Caco-2 (cell line): Measurements from ENCODE around the gene CDK10. TPM values are rescaled to one million over a fixed set of nuclear protein-coding genes. Genes with fewer than 3 reads are reported as not detected.

ENCODE experiments used
- BruUV-seq: library from RNA; stranded (reverse); fragments of 400-500 nt; replicated peaks from 2 replicates; lab custom pipeline; 2021; lab: Mats Ljungman, UMichigan
- CTCF ChIA-PET: fragments of 300-600 bp; sonication (Branson Sonifier 250); formaldehyde crosslinking; loops from one replicate; lab custom pipeline; 2022; ENCODE audit warnings: antibody characterized with exemption; lab: Charles Lee
- POLR2A ChIA-PET: fragments of 300-600 bp; sonication (Branson Sonifier 250); formaldehyde crosslinking; loops from one replicate; lab custom pipeline; 2022; ENCODE audit warnings: antibody characterized with exemption; lab: Charles Lee
- DNase-seq, 2 experiments: peaks; one replicate each; pipeline versions ENCODE4 v3.0.0 to v3.0.0-alpha.2; 2020 to 2022
- H3K27me3 ChIP-seq: replicated peaks from 2 replicates; pipeline ENCODE4 v1.6.0; 2011; ENCODE audit warnings: low read length; ENCODE audit not compliant: control insufficient read depth, insufficient read depth
- H3K36me3 ChIP-seq: 2 replicates; pipeline ENCODE4 v1.5.1; 2011; ENCODE audit warnings: low read length; ENCODE audit not compliant: control insufficient read depth, insufficient read depth
- H3K4me1 ChIP-seq: fragments of 250-450 bp; sonication (Bioruptor Pico); 2 replicates; pipeline ENCODE4 v1.5.1; 2020; ENCODE audit warnings: mild to moderate bottlenecking
- H3K4me3 ChIP-seq: 2 replicates; pipeline ENCODE4 v1.5.1; 2011; ENCODE audit warnings: low read depth, mild to moderate bottlenecking, control low read depth, low read length
- H3K9me3 ChIP-seq: fragments of 250-450 bp; sonication (Bioruptor Pico); 2 replicates; pipeline ENCODE4 v1.5.1; 2020; ENCODE audit warnings: mild to moderate bottlenecking, moderate library complexity
- H3K27ac Mint-ChIP-seq: one replicate; pipeline ENCODE4 v1.8.0; 2022; ENCODE audit warnings: mixed read lengths; ENCODE audit not compliant: unreplicated experiment
- H3K27me3 Mint-ChIP-seq: one replicate; pipeline ENCODE4 v1.8.0; 2022; ENCODE audit warnings: mixed read lengths; ENCODE audit not compliant: insufficient read depth, unreplicated experiment
- H3K36me3 Mint-ChIP-seq: one replicate; pipeline ENCODE4 v1.8.0; 2022; ENCODE audit warnings: mild to moderate bottlenecking, mixed read lengths; ENCODE audit not compliant: insufficient read depth, unreplicated experiment
- H3K4me1 Mint-ChIP-seq: one replicate; pipeline ENCODE4 v1.8.0; 2022; ENCODE audit warnings: low read depth, mixed read lengths; ENCODE audit not compliant: unreplicated experiment
- H3K4me3 Mint-ChIP-seq: one replicate; pipeline ENCODE4 v1.8.0; 2022; ENCODE audit warnings: mild to moderate bottlenecking, moderate library complexity, mixed read lengths; ENCODE audit not compliant: unreplicated experiment
- H3K9me3 Mint-ChIP-seq: one replicate; pipeline ENCODE4 v1.8.0; 2022; ENCODE audit warnings: mixed read lengths; ENCODE audit not compliant: unreplicated experiment
- intact Hi-C: fragments of 100-400 bp; cut with micrococcal nuclease; formaldehyde crosslinking; loops from one replicate; pipeline ENCODE4 v1.10.0; 2022; ENCODE audit not compliant: unreplicated experiment
- total RNA-seq: library from RNA; stranded (reverse); gene quantifications from 2 replicates; pipeline ENCODE4 v1.2.3, GENCODE V29; 2022
- TF ChIP-seq, protein P1 (sequence below), 2 experiments: fragments of 200-600 bp in 1 of 2; IDR thresholded peaks; 1 replicate in 1 of 2; 2 replicates in 1 of 2; pipeline versions ENCODE4 v1.5.1 to v1.8.0; 2011 to 2022; ENCODE audit warnings: antibody characterized with exemption in 1 of 2, control low read depth in 1 of 2, inconsistent platforms in 1 of 2, low read depth in 1 of 2, low read length in 1 of 2, mild to moderate bottlenecking in 1 of 2, moderate library complexity in 1 of 2; ENCODE audit not compliant: insufficient read depth in 1 of 2, severe bottlenecking in 1 of 2, unreplicated experiment in 1 of 2

The CDK10 gene
- total RNA-seq, 1 experiment from 2014 or later = 135 TPM

DNA sequence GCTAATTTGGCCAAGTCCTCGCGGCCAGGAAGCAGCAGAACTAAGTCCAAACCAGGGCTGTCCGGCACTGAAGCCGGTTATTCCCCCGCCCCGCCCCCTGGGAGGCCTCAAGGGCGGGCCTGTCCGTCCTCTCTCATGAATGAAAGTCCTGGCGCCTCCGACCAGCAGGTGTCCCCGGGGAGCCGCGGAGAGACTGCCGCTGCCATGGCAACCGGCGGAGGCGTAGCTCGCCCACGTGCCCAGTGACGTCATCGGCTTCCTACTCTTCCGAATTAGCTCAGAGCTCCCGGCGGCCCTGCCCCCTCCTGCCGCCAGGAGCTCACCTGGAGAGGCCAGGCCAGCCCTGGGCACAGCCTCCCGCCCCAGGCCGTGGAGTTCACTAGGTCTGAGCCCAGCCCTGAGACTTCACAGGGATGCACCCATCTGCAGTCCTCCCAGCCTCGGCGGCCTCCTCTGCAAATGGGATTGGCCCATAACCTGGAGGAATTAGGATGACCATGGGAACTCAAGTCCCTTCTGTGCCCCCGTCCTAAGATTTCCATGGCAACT, 13.7 kb downstream of the CDK10 start:
- Mint-ChIP-seq H3K4me3 (peak overlapping the region; percentile 83), H3K27me3 (no peaks in the 10 kb centered on the region), H3K9me3 (no peaks in the 10 kb centered on the region), H3K27ac (peak overlapping the region; percentile 77), H3K36me3 (peaks cover 64% of the 10 kb centered on the region), H3K4me1 (peaks cover 7% of the 10 kb centered on the region)
- Histone ChIP-seq H3K36me3 (no peaks in the 10 kb centered on the region), H3K9me3 (no peaks in the 10 kb centered on the region), H3K4me1 (peaks cover 4% of the 10 kb centered on the region; the same call in 1 of the 2 replicates), H3K27me3 (no peaks in the 10 kb centered on the region), H3K4me3 (peak overlapping the region; percentile 87)
- DNase-seq = peak; percentile 100
- TF ChIP-seq, protein P1, sequence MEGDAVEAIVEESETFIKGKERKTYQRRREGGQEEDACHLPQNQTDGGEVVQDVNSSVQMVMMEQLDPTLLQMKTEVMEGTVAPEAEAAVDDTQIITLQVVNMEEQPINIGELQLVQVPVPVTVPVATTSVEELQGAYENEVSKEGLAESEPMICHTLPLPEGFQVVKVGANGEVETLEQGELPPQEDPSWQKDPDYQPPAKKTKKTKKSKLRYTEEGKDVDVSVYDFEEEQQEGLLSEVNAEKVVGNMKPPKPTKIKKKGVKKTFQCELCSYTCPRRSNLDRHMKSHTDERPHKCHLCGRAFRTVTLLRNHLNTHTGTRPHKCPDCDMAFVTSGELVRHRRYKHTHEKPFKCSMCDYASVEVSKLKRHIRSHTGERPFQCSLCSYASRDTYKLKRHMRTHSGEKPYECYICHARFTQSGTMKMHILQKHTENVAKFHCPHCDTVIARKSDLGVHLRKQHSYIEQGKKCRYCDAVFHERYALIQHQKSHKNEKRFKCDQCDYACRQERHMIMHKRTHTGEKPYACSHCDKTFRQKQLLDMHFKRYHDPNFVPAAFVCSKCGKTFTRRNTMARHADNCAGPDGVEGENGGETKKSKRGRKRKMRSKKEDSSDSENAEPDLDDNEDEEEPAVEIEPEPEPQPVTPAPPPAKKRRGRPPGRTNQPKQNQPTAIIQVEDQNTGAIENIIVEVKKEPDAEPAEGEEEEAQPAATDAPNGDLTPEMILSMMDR (IDR thresholded peaks at IDR 0.05; ENCODE audit: insufficient read depth in 1 of 2, low read depth in 1 of 2, low read length in 1 of 2, severe bottlenecking in 1 of 2, unreplicated experiment in 1 of 2) = peak; percentile 88 to 89
- CTCF ChIA-PET = interaction anchor here (0.6 to 2.7 kb wide), 20 partner anchors 9 to 218 kb away, joined by 3 to 24 read pairs (median 4); partner anchors contain the start of genes CDK10, FANCA, MC1R and TCF25
- intact Hi-C loops = loop anchor here (1.0 to 5.0 kb wide), 4 partner anchors 13 to 161 kb away; partner anchors contain the start of genes CHMP1A and SPATA33
- POLR2A ChIA-PET = interaction anchor here (0.5 to 1.7 kb wide), 5 partner anchors 12 to 173 kb away, joined by 4 to 14 read pairs (median 5); partner anchors contain the start of genes CDK10, TCF25 and VPS9D1
- no TSS peak for BruUV-seq

DNA sequence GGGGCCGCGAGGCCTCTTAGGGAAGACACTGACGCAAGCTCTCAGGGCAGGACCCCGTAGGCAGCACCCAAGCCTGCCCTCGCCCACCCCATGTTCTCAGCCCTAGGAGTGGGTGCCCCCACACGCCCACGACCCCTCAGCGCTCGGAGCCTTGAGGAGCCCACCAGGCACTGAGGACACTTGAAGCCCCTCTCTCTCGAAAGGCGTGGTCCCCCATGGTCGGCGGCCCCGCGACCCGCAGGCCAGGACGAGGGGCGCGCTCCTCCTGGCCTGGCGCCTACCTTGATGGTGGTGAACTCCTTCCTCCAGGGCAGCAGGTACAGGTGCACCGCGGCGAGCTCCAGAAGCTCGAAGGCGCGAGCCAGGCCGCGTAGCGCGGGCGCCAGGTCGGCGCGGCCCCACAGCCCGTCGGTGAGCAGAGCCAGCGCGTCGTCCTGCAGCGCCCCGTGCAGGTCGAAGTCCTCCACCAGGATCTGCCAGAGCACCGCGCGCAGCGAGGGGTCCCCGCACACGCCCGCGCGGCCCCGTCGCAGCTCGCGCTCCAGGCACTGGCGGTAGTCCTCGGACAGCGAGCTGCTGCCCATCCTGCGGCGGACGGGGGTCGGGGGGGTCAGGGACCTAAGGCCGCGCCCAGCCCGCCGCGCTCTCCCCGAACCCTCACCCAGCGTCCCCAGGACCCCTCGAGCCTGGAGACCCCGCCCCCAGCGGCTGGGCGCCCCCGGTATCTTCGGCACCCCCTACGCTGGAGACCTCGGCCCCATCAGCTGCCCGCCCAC, 14.3 kb downstream of the CDK10 start:
- H3K4me1 Mint-ChIP-seq = peaks cover 7% of the 10 kb centered on the region
- H3K36me3 Mint-ChIP-seq = peaks cover 57% of the 10 kb centered on the region
- CTCF ChIA-PET = interaction anchor here (0.6 to 2.7 kb wide), 27 partner anchors 9 to 937 kb away, joined by 3 to 24 read pairs (median 5); partner anchors contain the start of genes CDK10, FANCA, MC1R and TCF25
- Histone ChIP-seq H3K27me3 (no peaks in the 10 kb centered on the region), H3K4me1 (peaks cover 4% of the 10 kb centered on the region; the same call in 1 of the 2 replicates), H3K36me3 (no peaks in the 10 kb centered on the region), H3K4me3 (peak overlapping the region; percentile 87), H3K9me3 (no peaks in the 10 kb centered on the region)
- POLR2A ChIA-PET = interaction anchor here (0.5 to 1.7 kb wide), 6 partner anchors 11 to 173 kb away, joined by 3 to 14 read pairs (median 4); partner anchors contain the start of genes CDK10, TCF25 and VPS9D1
- peak; percentile 73 to 75 for DNase-seq
- H3K27me3 Mint-ChIP-seq = no peaks in the 10 kb centered on the region
- TSS peak; percentile 46 for BruUV-seq
- TF ChIP-seq, protein P1 (IDR thresholded peaks at IDR 0.05; ENCODE audit: insufficient read depth in 1 of 2, low read depth in 1 of 2, low read length in 1 of 2, severe bottlenecking in 1 of 2, unreplicated experiment in 1 of 2) = peak in 1 of 2 experiments; percentile 39
- intact Hi-C loops = loop anchor here (1.0 to 5.0 kb wide), 5 partner anchors 10 to 160 kb away; partner anchors contain the start of genes CHMP1A and SPATA33
- no peaks in the 10 kb centered on the region for H3K9me3 Mint-ChIP-seq
- H3K27ac Mint-ChIP-seq = peak overlapping the region; percentile 77
- H3K4me3 Mint-ChIP-seq = peak overlapping the region; percentile 83
